Mesothelial cell of epicardium (in vitro differentiated cells): ENCODE data around the gene GPR42. TPM values are rescaled to one million over a fixed set of nuclear protein-coding genes. Genes with fewer than 3 reads are reported as not detected.

Experiments
- DNase-seq, 2 experiments: peaks; one replicate each; pipeline ENCODE4 v3.0.0; 2021; ENCODE audit warnings: low spot score in 2 of 2; ENCODE audit not compliant: unreplicated experiment in 2 of 2
- H3K27ac Mint-ChIP-seq: 2 replicates; pipeline ENCODE4 v1.8.0; 2021; ENCODE audit warnings: mixed read lengths
- H3K27me3 Mint-ChIP-seq: 2 replicates; pipeline ENCODE4 v1.8.0; 2021; ENCODE audit warnings: low read depth, mixed read lengths
- H3K36me3 Mint-ChIP-seq: 2 replicates; pipeline ENCODE4 v1.8.0; 2021; ENCODE audit warnings: mixed read lengths
- H3K4me1 Mint-ChIP-seq: 2 replicates; pipeline ENCODE4 v1.8.0; 2021; ENCODE audit warnings: mixed read lengths
- H3K4me3 Mint-ChIP-seq: 2 replicates; pipeline ENCODE4 v1.8.0; 2021; ENCODE audit warnings: mild to moderate bottlenecking, moderate library complexity, mixed read lengths
- H3K9me3 Mint-ChIP-seq: 2 replicates; pipeline ENCODE4 v1.8.0; 2021; ENCODE audit warnings: mixed read lengths
- CTCF ChIP-seq: fragments of 200-600 bp; sonication (generic); IDR thresholded peaks from one replicate; pipeline ENCODE4 v1.5.0; 2021; ENCODE audit warnings: antibody characterized with exemption; ENCODE audit not compliant: unreplicated experiment
- total RNA-seq: library from RNA; stranded (reverse); gene quantifications from 3 replicates; pipeline ENCODE4 v1.2.1, GENCODE V29; 2021

GPR42 gene
- total RNA-seq, 1 donor from 2014 or later = not detected

- H3K36me3 Mint-ChIP-seq = no peaks in the 10 kb centered on the region
- H3K27ac Mint-ChIP-seq = no peak overlapping the region
- H3K4me1 Mint-ChIP-seq = peaks cover 3% of the 10 kb centered on the region
- no peak for TF ChIP-seq CTCF
- DNase-seq = no peak
- H3K4me3 Mint-ChIP-seq = no peak overlapping the region
- peaks cover 3% of the 10 kb centered on the region for H3K27me3 Mint-ChIP-seq
- H3K9me3 Mint-ChIP-seq = peaks cover 8% of the 10 kb centered on the region
These were observed 17.6 kb downstream of the GPR42 start for GRCh38 chr19:35388277-35389054.

GRCh38 chr19:35389192-35389861 is 18.5 kb downstream of the GPR42 start:
- peaks cover 8% of the 10 kb centered on the region for H3K9me3 Mint-ChIP-seq
- H3K4me1 Mint-ChIP-seq = peaks cover 3% of the 10 kb centered on the region
- H3K27ac Mint-ChIP-seq = no peak overlapping the region
- H3K27me3 Mint-ChIP-seq = peaks cover 3% of the 10 kb centered on the region
- no peaks in the 10 kb centered on the region for H3K36me3 Mint-ChIP-seq
- no peak for DNase-seq
- no peak for TF ChIP-seq CTCF
- H3K4me3 Mint-ChIP-seq = no peak overlapping the region

- DNase-seq = no peak
- no peaks in the 10 kb centered on the region for H3K9me3 Mint-ChIP-seq
- no peaks in the 10 kb centered on the region for H3K36me3 Mint-ChIP-seq
These were observed 22.2 kb downstream of the GPR42 start for GRCh38 chr19:35392742-35393715.

GRCh38 chr19:35395382-35396199 is 24.7 kb downstream of the GPR42 start:
- Mint-ChIP-seq H3K27me3 (peaks cover 4% of the 10 kb centered on the region), H3K36me3 (no peaks in the 10 kb centered on the region), H3K9me3 (no peaks in the 10 kb centered on the region), H3K4me1 (peaks cover 8% of the 10 kb centered on the region), H3K4me3 (no peak overlapping the region), H3K27ac (no peak overlapping the region)
- no peak for DNase-seq
- no peak for TF ChIP-seq CTCF

More at GRCh38 chr19:35392742-35393715, 22.2 kb downstream of the GPR42 start:
- Mint-ChIP-seq H3K4me1 (peaks cover 8% of the 10 kb centered on the region), H3K4me3 (no peak overlapping the region), H3K27me3 (peaks cover 3% of the 10 kb centered on the region), H3K27ac (no peak overlapping the region)
- no peak for TF ChIP-seq CTCF
